NCI-H1436 (cell line): ENCODE data around the gene FRY.
"Not testable (repeated sequence)": the region's sequence is repeated elsewhere in the genome, so short reads cannot be mapped to it uniquely, and the experiment has no call there.

Source experiments
- DNase-seq: peaks from one replicate; lab custom pipeline; 2025; lab: John Stamatoyannopoulos, UW

FRY gene

DNA sequence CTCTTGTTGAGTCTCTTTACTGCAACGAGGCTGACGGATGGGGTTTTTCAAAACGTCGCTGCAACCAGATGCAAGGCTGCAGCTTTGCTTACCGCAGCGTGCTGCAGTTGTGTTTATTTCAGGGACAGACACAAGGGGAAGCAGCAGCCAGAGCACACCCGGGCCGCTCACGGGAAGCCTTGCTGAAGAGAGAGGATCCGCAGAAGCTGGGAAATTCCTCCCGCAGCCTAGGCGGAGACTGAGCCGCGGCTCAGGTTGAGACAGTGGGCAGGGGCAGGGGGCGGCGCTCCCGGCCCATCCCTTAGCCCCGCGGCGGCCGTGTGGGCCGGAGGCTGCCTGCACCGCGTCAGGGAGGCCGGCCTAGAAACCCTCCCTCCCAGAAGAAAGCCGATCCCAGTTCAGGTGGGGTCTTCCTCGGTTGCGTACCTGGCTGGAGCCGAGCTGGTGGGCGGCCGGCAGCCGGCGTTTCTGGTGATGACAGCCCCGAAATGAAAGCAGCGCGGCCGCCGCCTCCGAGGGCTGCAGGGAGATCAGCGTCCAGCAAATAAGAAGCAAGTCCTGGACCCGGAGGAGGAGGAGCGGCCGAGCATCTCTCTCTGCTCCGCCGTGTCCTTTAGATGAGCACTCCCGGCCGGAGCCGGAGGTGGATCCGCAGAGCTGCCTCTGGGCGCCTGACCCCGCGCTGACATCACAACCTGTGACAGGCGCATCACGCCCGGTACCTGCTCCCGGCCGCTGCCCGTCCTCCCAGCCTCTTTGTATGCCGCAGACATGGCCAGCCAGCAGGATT, at the start of gene FRY:
FRY (plus strand) TSS at position 750 of the 790 bp plus-strand sequence; CDS start at position 772, 22 bp downstream.
- DNase-seq, result no peak

DNA sequence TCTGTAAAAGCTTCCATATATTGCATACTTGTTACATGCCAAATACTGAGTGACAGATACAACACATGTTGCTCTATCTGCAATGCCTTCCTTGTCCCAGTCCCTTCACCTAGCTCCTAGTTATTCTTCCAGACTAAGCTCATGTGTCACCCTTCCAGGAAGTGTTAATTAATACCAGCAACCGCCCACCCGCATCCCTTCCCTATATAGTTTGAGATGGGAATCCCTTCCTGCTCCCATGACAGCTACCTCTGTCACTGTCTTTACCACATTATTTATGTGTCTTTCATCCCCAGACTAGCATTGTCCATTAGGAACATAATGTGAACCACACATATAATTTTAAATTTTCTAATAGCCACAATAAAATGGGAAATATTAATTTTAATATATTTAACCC, 49.5 kb upstream of the FRY start:
- no peak for DNase-seq

DNA sequence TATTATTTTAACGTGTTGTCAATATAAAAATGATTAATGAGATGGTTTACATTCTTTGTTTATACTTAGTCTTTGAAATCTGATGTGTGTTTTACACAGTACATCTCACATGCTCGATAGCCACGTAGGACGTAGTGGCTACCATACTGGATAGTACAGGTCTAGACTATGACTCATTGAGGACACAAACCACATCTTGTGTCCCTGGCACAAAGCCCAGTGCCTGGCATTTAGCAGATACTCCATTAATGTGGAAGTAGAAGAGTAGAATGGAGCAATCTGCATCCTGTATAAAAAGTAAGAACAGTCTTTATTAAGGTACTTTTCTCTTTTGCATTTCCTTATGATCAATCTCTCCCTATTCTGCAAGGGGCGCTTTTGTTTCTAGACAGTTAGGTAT, 49.0 kb upstream of the FRY start:
- DNase-seq, result no peak

DNA sequence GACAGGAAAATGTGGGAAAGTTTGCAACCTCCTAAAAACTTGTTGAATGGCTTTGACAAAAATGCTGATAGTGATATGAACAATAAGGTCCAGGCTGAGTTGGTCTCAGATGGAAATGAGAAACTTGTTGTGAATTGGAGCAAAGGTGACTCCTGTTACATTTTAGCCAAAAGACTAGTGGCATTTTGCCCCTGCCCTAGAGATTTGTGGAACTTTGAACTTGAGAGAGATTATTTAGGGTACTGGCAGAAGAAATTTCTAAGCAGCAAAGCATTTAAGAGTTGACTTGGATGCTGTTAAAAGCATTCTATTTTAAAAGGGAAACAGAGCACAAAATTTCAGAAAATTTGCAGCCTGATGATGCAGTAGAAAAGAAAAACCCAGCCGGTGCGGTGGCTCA, 47.9 kb upstream of the FRY start:
- not testable (repeated sequence) for DNase-seq

DNA sequence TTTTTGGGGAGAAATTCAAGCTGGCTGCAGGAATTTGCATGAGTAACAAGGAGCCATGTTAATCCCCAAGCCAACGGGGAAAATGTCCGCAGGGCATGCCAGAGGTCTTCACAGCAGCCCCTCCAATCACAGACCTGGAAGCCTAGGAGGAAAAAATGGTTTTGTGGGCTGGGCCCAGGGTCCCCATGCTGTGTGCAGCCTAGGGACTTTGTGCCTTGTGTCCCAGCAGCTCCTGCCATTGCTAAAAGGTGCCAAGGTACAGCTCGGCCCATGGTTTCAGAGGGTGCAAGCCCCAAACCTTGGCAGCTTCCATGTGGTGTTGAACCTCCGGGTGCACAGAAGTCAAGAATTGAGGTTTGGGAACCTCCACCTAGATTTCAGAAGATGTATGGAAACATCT, 47.2 kb upstream of the FRY start:
- not testable (repeated sequence) for DNase-seq

DNA sequence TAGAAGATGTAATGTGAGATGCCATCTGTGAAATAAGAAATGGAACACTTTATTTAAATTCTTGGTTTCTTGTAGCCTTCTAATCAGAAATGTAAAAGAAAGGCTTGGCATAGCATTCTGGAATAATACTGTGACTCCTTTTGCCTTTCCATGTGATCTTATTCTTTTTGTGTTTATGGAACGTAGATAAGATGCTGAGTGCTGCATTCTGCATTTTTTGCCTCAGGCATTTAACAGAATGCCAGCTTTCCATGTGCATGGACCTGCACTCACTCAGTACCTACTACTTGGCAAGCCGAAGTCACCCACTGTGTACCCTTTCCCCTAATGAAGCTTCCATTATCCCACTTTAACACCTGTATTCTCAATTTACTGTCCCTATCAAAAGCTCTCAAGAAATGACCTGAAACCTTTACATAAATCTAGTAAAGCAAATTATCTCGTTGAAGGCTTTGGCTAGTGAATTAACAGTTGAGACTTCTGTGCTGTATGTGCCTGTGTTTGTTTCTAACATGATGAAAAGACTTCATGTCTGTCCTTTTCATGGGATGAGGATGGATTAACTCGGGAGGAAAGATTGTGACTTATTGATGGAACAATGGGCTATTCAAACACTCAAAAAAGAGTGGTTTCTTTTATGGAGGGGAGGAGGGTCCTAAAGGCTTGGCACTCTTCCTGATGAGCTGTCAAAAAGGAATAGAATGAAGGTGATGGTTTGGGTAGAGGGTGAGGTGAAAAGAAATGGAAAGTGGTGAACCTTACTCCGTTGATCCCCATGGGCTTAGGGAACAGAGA, 44.7 kb upstream of the FRY start:
- DNase-seq, result no peak

DNA sequence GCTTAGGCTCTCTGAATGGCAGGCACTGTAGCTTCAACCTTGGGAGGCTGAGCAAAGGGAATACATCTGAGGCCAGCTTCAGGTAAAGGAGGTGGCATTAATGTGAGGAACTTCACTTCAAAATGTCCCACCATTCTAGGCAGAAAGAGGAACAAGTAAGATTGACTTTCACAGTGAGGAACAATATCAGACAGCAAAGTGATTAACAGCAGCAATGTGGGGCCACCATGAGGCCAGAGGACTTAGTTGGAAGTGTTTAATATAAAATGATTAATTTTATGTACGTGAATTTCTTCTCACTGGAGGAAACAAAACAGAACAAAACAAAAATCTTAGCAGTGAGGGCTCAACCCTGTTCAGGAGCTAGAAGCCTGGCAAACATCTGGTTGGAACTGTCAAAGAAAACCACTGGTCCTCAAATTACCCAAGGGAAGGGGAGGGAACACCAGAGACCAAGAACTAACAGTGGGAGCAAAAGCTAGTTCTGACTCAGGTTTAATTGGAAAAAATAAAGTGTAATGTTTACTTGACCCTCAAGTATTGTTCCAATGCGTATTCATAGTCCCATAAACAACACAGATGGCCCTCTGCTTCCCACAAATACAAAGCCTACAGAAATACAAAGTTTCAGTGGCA, 43.9 kb upstream of the FRY start:
- no peak for DNase-seq

DNA sequence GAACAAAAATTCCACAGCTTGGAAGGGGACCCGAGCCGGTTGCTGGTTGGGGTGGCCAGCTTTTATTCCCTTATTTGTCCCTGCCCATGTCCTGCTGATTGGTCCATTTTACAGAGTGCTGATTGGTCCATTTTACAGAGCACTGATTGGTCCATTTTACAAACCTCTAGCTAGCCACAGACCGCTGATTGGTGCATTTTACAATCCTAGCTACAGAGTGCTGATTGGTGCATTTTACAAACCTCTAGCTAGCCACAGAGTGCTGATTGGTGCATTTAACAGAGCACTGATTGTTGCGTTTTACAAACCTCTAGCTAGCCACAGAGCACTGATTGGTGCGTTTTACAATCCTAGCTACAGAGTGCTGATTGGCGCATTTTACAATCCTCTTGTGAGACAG, 37.2 kb upstream of the FRY start:
- DNase-seq, result not testable (repeated sequence)

DNA sequence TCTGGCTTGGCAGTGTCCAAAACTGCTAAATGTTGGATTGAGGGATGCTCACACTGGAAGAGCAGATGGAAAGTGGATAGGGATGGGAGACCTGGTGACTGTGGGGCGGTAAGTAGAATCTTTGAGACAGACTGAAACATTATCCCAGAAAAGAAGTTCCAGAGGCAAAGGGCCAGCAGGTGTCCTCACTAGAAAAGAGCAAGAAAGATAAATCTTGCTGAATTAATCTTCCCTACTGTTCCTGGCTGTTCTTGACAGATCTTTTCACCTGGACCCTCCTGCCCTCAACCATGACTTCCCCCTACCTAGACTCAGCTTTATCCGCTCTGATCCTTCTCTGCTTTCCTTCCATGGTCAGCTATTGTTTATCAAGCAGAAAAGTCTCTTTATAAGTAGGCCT, 35.0 kb upstream of the FRY start:
- DNase-seq, result no peak

DNA sequence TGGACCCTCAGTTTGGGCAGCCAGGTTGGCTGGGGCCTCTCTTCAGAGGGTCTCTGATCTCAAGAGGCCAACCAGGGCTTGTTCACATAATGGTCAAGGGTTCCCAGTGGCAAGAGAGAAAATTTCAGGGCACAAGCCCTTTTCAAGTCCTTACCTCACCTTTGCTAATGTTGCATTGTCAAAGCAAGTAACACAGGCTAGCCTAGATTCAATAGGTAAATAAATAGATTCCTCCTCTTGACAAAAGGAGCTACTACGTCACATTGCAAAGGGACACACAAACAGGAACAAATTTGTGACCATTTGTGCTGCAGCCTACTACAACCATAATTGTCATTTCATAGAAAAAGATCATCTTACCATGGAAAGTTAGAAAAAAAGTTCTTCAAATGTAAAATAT, 33.9 kb upstream of the FRY start:
- DNase-seq, result no peak

DNA sequence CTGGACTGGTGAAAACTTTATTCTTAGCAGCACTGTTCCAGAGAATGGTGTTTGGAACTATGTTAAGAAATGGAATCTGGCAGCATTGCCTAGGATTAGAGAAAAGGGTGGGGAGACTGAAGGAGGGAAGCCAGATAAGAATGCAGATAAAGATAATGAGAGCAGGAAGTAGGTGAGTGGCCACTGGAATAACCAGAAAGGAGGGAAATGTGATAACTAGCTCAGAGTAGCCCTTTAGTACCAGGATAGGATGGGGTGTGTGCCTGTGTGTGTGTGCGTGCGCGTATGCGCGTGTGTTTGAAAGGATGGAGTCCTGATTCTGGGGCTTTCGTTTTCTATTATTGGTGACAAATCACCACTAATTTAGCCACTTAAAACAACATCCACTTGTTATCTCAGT, 33.4 kb upstream of the FRY start:
- no peak for DNase-seq

DNA sequence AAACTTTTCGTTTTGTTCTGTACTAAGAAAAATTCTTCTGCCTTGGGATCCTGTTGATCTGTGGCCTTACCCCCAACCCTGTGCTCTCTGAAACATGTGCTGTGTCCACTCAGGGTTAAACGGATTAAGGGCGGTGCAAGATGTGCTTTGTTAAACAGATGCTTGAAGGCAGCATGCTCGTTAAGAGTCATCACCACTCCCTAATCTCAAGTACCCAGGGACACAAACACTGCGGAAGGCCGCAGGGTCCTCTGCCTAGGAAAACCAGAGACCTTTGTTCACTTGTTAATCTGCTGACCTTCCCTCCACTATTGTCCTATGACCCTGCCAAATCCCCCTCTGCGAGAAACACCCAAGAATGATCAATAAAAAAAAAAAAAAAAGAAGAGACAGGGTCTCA, 30.8 kb upstream of the FRY start:
- not testable (repeated sequence) for DNase-seq

DNA sequence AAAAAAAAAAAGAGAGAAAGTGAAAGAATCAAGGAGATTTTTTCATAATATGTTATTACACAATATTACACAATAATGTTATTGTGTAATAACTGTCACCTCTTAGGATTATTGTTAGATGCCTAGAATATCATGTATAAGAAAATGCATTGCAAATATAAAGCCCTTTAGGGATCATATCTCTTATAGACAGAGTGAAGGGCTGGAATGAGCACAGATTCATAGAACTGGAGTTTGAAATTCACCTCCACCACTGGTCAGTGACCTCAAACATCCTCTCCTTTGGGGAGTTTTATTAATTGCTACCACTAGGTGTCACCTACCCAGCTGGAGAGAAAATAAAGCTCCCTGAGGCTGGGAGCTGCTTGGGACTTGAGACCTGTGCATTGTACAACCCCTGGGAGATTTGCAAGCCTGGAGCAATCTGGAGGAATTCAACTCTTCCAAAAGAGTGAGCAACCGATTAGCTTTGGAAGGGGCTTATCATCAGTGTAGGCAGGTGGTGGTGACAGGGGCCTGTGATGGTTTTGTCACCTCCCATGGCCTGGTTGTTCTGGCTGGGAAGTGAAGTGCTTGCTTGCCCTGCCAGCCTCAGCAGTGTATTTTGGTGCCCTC, 30.3 kb upstream of the FRY start:
- no peak for DNase-seq

DNA sequence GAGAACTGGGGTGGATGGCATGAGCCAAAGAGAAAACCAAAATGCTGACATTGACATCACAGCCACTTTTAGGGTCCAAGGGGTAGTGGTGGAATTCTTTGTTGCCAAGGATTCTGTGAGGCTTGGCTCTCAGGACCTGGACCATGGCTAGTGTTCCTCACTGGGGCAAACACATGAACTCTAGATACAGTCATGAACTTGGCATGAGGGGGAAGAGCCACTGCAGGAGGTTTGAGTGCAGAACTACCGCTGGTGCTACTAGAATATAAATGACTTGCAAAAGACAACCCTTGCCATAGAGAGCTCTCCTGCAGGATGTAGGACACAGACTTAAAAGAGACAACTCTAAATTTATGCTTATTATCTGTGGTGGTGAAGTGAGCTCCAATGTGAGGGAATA, 29.8 kb upstream of the FRY start:
- DNase-seq, result no peak

DNA sequence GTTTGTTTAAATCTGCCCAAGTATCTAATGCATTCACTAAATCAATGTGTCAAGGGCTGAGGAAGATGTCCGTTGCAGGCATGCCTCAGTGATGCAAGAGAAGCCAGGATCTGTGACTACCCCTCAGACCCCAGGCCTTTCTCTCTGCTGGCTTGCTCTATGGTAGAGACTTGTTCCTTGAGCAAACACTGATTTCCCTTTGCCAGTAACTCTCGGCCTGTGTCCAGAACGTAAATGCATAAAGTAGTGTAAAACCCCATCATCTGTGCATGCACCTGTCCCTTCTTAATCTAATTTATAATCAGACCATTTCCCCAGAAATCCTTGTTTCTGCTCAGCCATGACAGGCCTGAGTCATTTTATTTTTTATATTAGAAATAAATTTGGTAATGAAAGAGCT, 28.7 kb upstream of the FRY start:
- DNase-seq, result no peak

DNA sequence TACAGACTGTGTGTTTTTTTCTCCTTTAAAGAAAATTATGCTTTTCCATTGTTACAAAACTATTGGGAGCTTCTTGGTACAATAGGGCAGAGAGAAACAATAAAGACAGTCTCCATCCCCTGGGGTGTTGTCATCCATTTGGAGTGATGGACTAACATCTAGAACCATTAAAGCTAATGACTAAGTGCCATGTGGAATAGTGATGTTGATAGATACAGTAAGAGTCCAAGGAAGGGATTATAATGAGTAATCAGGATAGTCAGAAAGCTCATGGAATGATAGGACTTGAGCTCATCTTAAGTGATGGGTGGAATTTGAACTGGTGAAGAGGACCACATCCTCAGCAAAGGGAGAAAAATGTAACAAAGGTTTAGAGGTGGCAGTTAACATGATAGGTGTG, 24.1 kb upstream of the FRY start:
- no peak for DNase-seq

DNA sequence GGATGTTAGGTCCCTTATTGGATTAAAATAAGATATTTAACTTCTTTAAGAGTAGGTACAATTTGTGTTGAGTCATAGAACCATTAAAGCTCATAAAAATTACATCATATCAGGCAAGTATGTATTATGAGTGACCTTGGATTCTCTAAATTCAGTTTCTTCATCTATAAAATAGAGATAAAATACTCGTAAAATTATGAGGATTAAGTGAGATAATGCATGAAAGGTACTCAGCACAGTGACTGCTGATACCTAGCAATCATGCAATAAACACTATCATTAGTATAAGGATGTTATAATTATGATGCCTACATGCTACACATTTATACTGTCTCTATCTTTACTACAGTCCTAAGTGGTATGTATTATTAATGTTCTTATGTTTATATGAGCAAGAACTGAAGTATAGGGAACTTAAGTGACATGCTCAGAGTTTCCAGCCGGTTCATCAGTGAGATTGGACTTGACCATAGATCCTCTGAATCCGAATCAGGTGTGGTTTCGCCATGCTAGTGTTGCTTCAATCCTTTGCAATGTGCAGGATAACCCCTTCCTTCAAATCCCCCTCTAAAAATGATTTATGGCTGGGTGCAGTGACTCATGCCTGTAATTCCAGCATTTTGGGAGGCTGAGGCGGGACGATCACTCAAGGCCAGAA, 22.9 kb upstream of the FRY start:
- DNase-seq, result no peak

DNA sequence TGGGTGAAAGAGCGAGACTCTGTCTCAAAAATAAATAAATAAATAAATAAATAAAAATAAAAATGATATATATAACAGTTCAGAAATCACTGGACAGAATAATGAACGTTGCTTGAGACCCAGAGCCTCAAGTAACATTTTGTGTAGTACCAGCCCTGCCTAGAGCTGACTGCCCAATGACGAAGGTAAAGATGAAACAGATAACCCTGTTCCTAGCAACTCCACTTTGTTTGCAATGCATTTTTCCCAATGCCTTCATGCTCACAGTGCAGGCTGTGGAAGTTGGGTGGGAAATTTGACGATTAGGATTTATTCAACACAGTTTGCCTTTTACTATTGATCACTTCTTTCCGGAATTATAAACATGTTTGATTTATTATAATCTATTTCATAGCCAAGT, 22.2 kb upstream of the FRY start:
- DNase-seq, result no peak

DNA sequence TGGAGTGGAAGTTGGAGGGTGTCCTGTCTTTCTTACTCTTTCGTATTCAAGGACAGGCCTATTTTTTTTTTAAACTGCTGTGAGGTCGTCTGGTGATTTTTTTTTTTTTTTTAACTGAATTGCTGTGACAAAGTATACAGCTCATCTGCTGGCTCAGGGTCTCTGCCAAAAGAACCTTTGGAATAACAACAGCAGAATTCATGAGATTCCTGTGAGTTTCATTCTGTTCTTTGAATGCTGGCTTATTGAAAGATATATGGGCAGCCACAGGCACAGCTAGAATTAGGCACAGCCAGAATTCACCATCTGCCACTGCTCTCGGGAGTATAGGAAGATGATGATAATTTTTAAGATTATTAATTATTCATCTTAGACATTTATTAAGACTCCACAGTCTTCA, 21.4 kb upstream of the FRY start:
- no peak for DNase-seq

DNA sequence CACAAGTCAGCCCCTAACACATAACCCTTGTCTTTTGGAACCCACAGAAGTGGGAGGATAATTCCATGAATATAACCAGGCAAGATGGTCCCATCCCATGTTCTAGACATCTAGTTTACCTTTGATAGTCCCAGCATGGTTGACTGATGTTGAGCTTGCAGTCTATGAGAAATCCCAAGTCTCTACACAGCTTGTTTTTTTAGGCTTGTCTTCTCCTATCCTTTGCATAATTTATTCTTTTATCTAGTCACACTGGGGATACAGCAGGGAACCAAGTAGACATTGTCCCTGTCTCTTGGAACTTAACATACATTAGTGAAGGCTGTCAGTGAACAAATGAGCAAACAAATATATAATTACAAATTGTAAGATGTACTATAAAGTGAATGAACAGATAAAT, 19.6 kb upstream of the FRY start:
- DNase-seq, result no peak

DNA sequence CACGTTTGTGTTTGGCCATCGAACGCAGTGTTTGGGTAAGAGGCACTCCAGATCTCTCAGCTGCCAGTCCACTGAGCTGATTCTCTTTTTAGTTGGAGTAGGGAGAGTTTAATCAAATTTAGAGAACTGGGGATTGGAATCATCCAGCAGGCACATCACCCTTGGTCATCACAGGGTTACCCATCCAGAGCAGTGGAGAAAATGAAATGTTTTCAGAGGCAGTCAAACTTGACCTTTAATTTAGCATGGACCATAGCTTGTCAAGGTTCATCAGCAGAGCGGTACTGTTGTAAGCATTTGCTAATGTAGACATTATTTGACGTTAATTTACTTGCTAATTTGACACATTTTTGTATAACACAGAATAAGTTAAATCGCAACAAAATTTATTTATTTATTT, 18.4 kb upstream of the FRY start:
- DNase-seq, result no peak

DNA sequence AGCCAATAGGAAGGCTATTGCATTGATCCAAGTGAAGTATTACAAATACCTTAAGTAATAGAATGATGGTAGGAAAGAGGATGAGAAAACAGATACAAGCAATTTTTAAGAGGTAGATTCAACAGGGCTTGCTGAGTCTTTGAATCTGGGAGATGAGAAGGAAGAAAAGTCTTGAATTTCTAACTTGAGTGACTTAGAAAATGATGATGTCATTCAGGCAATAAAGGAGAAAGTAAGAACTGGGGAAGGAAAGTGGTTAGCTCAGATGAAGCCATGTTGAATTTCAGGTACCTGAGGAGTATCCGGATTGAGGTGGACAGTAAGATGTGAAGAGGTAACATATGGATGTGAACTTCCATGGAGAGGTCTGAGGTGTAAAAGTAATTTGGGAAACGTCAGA, 15.5 kb upstream of the FRY start:
- DNase-seq, result no peak
